Neural cell (in vitro differentiated cells): ENCODE measurements around the gene ATP13A2. TPM values are rescaled to one million over a fixed set of nuclear protein-coding genes. Genes with fewer than 3 reads are reported as not detected.

Experiments
- H2AFZ ChIP-seq: fragments of 200-600, 300-800 bp; sonication (generic), shearing (Covaris generic); 2 replicates; pipeline ENCODE4 v1.6.0; 2014; ENCODE audit warnings: low read depth, mild to moderate bottlenecking, antibody characterized with exemption, low read length, moderate library complexity
- H3F3A ChIP-seq: fragments of 200-600 bp; shearing (Covaris generic); 2 replicates; pipeline ENCODE4 v1.6.1; 2016; ENCODE audit warnings: mild to moderate bottlenecking, moderate library complexity, mixed read lengths, antibody characterized with exemption, low read length; ENCODE audit not compliant: insufficient read depth, poor library complexity, severe bottlenecking
- H3K27ac ChIP-seq: fragments of 200-600, 300-800 bp; sonication (generic), shearing (Covaris generic); 2 replicates; pipeline ENCODE4 v1.5.1; 2014; ENCODE audit warnings: mild to moderate bottlenecking, low read length, moderate library complexity
- H3K27me3 ChIP-seq: fragments of 300-800, 200-600 bp; sonication (generic), shearing (Covaris generic); 2 replicates; pipeline ENCODE4 v1.6.0; 2014; ENCODE audit warnings: mild to moderate bottlenecking, low read depth, low read length, moderate library complexity; ENCODE audit not compliant: insufficient read depth
- H3K36me3 ChIP-seq: fragments of 300-800, 200-600 bp; sonication (generic), shearing (Covaris generic); 2 replicates; pipeline ENCODE4 v1.5.1; 2014; ENCODE audit warnings: mild to moderate bottlenecking, antibody characterized with exemption, low read length, moderate library complexity; ENCODE audit not compliant: insufficient read depth
- H3K4me2 ChIP-seq: fragments of 300-800, 200-600 bp; sonication (generic), shearing (Covaris generic); 2 replicates; pipeline ENCODE4 v1.6.0; 2014; ENCODE audit warnings: mild to moderate bottlenecking, low read length
- H3K4me3 ChIP-seq: fragments of 300-800, 200-600 bp; sonication (generic), shearing (Covaris generic); 2 replicates; pipeline ENCODE4 v1.5.1; 2014; ENCODE audit warnings: mild to moderate bottlenecking, low read length, moderate library complexity
- H3K79me2 ChIP-seq: fragments of 200-600 bp; shearing (Covaris generic); replicated peaks from 2 replicates; pipeline ENCODE4 v1.6.0; 2014; ENCODE audit warnings: mild to moderate bottlenecking, low read length, moderate library complexity; ENCODE audit not compliant: insufficient read depth
- H3K9ac ChIP-seq: fragments of 300-800, 200-600 bp; sonication (generic), shearing (Covaris generic); 2 replicates; pipeline ENCODE4 v1.6.1; 2016; ENCODE audit warnings: mild to moderate bottlenecking, low read length, mixed read lengths
- H3K9me2 ChIP-seq: fragments of 200-600 bp; shearing (Covaris generic); 2 replicates; pipeline ENCODE4 v1.6.1; 2016; ENCODE audit warnings: mild to moderate bottlenecking, low read length, mixed read lengths; ENCODE audit not compliant: insufficient read depth
- H3K9me3 ChIP-seq: fragments of 200-600, 300-800 bp; sonication (generic), shearing (Covaris generic); 2 replicates; pipeline ENCODE4 v1.6.1; 2016; ENCODE audit warnings: mild to moderate bottlenecking, mixed run types, low read length, moderate library complexity, mixed read lengths
- H4K20me1 ChIP-seq: fragments of 200-600 bp; shearing (Covaris generic); 2 replicates; pipeline ENCODE4 v1.6.1; 2016; ENCODE audit warnings: mild to moderate bottlenecking, mixed run types; ENCODE audit not compliant: insufficient read depth
- CTCF ChIP-seq: fragments of 450-650 bp; IDR thresholded peaks from 2 replicates; pipeline ENCODE4 v1.5.1; 2014; ENCODE audit warnings: antibody characterized with exemption, mild to moderate bottlenecking, moderate library complexity; ENCODE audit not compliant: poor library complexity, severe bottlenecking
- EP300 ChIP-seq: fragments of 450-650 bp; conservative IDR thresholded peaks from 2 replicates; pipeline ENCODE4 v1.6.1; 2014; ENCODE audit warnings: antibody characterized with exemption, mild to moderate bottlenecking, moderate library complexity; ENCODE audit not compliant: poor library complexity, severe bottlenecking
- EZH2 ChIP-seq: fragments of 200-600, 300-800 bp; shearing (Covaris generic), sonication (generic); IDR thresholded peaks from 2 replicates; pipeline ENCODE4 v1.6.1; 2014; ENCODE audit warnings: antibody characterized with exemption, low read length, borderline replicate concordance, mild to moderate bottlenecking; ENCODE audit not compliant: insufficient read depth, poor library complexity, severe bottlenecking
- MXI1 ChIP-seq: fragments of 450-650 bp; conservative IDR thresholded peaks from 2 replicates; pipeline ENCODE4 v1.6.1; 2014; ENCODE audit warnings: antibody characterized with exemption, mild to moderate bottlenecking; ENCODE audit not compliant: poor library complexity, severe bottlenecking
- POLR2AphosphoS5 ChIP-seq: IDR thresholded peaks from 2 replicates; pipeline ENCODE4 v1.6.1; 2012
- RAD21 ChIP-seq: fragments of 450-650 bp; conservative IDR thresholded peaks from 2 replicates; pipeline ENCODE4 v1.6.1; 2014; ENCODE audit warnings: antibody characterized with exemption, mild to moderate bottlenecking, moderate library complexity
- SMC3 ChIP-seq: fragments of 450-650 bp; conservative IDR thresholded peaks from 2 replicates; pipeline ENCODE4 v1.6.1; 2014; ENCODE audit warnings: antibody characterized with exemption, mild to moderate bottlenecking, moderate library complexity; ENCODE audit not compliant: poor library complexity
- TAF1 ChIP-seq: IDR thresholded peaks from 2 replicates; pipeline ENCODE4 v1.6.1; 2012; ENCODE audit warnings: low read depth
- polyA plus RNA-seq: library from polyadenylated mRNA; depleted of rRNA; stranded (reverse); fragments of >200 nt; gene quantifications from 2 replicates; pipeline ENCODE4 v1.2.3, GENCODE V29; 2014
- TF ChIP-seq, protein P1 (sequence below): IDR thresholded peaks from 2 replicates; pipeline ENCODE4 v1.6.1; 2012; ENCODE audit warnings: borderline replicate concordance

ATP13A2 gene
- polyA plus RNA-seq, 1 donor from 2014 or later = 43.3 TPM

GRCh38 chr1:16996845-16997244 lies 14.9 kb downstream of the ATP13A2 start:
- Histone ChIP-seq H3K9ac (no peak overlapping the region), H3K9me3 (no peaks in the 10 kb centered on the region), H3K9me2 (no peaks in the 10 kb centered on the region), H3K27me3 (no peaks in the 10 kb centered on the region), H4K20me1 (no peaks in the 10 kb centered on the region), H2AFZ (no peak overlapping the region), H3F3A (no peaks in the 10 kb centered on the region), H3K4me3 (no peak overlapping the region), H3K4me2 (no peak overlapping the region), H3K36me3 (no peaks in the 10 kb centered on the region), H3K27ac (no peak overlapping the region), H3K79me2 (no peaks in the 10 kb centered on the region)
- TF ChIP-seq RAD21 (no peak), TAF1 (no peak), MXI1 (no peak), EP300 (no peak), SMC3 (no peak), POLR2AphosphoS5 (no peak), CTCF (no peak), EZH2 (no peak)
- TF ChIP-seq, protein P1, sequence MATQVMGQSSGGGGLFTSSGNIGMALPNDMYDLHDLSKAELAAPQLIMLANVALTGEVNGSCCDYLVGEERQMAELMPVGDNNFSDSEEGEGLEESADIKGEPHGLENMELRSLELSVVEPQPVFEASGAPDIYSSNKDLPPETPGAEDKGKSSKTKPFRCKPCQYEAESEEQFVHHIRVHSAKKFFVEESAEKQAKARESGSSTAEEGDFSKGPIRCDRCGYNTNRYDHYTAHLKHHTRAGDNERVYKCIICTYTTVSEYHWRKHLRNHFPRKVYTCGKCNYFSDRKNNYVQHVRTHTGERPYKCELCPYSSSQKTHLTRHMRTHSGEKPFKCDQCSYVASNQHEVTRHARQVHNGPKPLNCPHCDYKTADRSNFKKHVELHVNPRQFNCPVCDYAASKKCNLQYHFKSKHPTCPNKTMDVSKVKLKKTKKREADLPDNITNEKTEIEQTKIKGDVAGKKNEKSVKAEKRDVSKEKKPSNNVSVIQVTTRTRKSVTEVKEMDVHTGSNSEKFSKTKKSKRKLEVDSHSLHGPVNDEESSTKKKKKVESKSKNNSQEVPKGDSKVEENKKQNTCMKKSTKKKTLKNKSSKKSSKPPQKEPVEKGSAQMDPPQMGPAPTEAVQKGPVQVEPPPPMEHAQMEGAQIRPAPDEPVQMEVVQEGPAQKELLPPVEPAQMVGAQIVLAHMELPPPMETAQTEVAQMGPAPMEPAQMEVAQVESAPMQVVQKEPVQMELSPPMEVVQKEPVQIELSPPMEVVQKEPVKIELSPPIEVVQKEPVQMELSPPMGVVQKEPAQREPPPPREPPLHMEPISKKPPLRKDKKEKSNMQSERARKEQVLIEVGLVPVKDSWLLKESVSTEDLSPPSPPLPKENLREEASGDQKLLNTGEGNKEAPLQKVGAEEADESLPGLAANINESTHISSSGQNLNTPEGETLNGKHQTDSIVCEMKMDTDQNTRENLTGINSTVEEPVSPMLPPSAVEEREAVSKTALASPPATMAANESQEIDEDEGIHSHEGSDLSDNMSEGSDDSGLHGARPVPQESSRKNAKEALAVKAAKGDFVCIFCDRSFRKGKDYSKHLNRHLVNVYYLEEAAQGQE = no peak

GRCh38 chr1:16993521-16994038 lies 18.1 kb downstream of the ATP13A2 start:
- H3F3A ChIP-seq = no peaks in the 10 kb centered on the region
- no peaks in the 10 kb centered on the region for H3K9me2 ChIP-seq
- no peaks in the 10 kb centered on the region for H3K27me3 ChIP-seq
- H3K79me2 ChIP-seq = no peaks in the 10 kb centered on the region
- no peak overlapping the region for H3K4me2 ChIP-seq
- no peaks in the 10 kb centered on the region for H4K20me1 ChIP-seq
- H3K27ac ChIP-seq = no peak overlapping the region
- TF ChIP-seq CTCF (no peak), TAF1 (no peak), EZH2 (no peak), MXI1 (no peak), SMC3 (no peak)
- TF ChIP-seq, protein P1 = no peak
- H3K9ac ChIP-seq = no peak overlapping the region
- H3K36me3 ChIP-seq = no peaks in the 10 kb centered on the region
- no peak overlapping the region for H2AFZ ChIP-seq
- no peak overlapping the region for H3K4me3 ChIP-seq
- no peaks in the 10 kb centered on the region for H3K9me3 ChIP-seq
